Measurements from ENCODE around the gene NDUFS2.
A peak's percentile ranks its signal among the peaks of the same experiment; 100 is the strongest.

The NDUFS2 gene

GRCh38 chr1:161196521-161197451 is 5.4 kb upstream of the NDUFS2 start:
- Histone ChIP-seq H3K27ac (peak overlapping the region; percentile 87 to 93), H3K4me1 (peaks cover 3 to 50% (median 36%) of the 10 kb centered on the region in 4 donors), H3K36me3 (peaks cover 0 to 3% (median 0%) of the 10 kb centered on the region in 3 donors), H3K9me3 (no peaks in the 10 kb centered on the region), H3K27me3 (peaks cover 0 to 24% of the 10 kb centered on the region in 2 donors), H3K4me3 (peak overlapping the region; percentile 32 to 46)
- DNase-seq = peak in 1 of 2 donors; percentile 40
- no peak for TF ChIP-seq CTCF (IDR thresholded peaks at IDR 0.05)
- intact Hi-C loops (cut with DNase I; ENCODE audit: low total_unique reads) = no loop called here

DNA sequence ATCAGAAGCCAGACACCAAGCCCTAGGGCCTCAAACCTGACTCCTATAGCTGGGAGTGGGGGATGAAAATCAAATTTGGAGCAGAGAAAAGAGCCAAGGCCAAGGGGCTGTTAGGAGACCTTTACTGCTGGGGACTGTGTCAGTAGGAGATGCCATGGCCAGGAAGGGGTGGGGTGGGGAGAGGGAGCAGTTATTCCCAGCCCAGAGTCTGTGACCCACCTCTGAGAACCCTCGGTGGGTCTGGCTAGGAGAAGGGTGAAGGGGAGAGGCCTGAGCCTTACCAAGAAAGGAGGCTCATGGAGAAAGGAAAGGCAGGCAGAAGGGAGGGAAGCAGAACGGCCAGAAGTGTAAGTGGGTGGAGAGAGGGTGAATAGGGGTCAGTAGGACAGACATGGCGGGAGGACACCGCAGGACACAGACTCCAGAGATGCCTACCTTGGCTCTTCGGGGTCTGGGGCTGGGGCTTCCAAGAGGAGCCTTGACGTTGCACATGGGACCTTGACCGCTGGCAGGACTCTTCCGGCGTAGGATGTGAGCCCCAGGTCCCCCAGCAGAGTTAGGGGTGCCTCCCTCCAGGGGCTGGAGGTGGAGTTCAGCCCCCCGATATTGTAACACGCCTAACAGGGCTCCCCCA is 4.5 kb upstream of the NDUFS2 start:
- H3K4me3 ChIP-seq = peak overlapping the region; percentile 32 to 46
- no peak for DNase-seq
- H3K27me3 ChIP-seq = peaks cover 0 to 24% of the 10 kb centered on the region in 2 donors
- no peak for TF ChIP-seq CTCF (IDR thresholded peaks at IDR 0.05)
- intact Hi-C loops (cut with DNase I; ENCODE audit: low total_unique reads) = no loop called here
- no peaks in the 10 kb centered on the region for H3K36me3 ChIP-seq
- no peaks in the 10 kb centered on the region for H3K9me3 ChIP-seq
- H3K27ac ChIP-seq = peak overlapping the region; percentile 87 to 93
- H3K4me1 ChIP-seq = peaks cover 7 to 50% (median 36%) of the 10 kb centered on the region in 4 donors

DNA sequence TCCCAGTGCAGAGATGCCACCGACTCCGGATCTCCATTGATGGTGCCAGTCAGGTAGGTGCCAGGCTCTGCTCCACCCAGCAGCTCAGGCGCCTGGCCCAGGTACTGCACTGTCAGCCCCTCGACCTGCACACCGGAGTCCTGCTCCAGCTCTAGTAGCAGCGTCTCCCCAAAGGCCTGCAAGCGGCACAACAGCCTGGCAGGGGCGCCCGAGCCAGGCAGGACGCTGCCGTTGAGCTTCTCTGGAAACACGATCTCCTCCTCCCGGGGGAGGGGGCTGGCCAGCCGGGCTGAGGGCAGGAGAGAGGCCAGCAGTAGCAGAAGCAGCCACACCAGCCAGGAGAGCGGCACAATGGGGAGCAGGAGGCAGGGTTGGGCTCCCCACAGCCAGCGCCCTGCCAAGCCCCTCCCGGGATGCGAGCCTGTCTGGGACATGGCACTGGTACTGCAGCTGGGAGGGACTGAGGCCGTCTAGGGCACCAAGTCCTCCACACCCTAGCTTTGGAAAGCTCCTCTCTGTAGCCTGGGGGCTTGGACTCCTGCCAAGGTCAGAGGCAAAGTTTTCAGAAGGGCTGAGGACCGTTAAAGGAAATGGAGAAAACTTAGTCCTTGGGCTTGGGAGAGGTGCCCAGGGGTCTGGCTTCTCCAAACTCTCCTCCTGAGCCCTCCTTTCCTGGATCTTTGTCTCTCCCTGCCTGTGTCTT is 3.8 kb upstream of the NDUFS2 start:
- Histone ChIP-seq H3K4me1 (peaks cover 7 to 55% (median 42%) of the 10 kb centered on the region in 4 donors), H3K27ac (peak overlapping the region; percentile 87 to 93), H3K4me3 (peak overlapping the region; percentile 32 to 46)

DNA sequence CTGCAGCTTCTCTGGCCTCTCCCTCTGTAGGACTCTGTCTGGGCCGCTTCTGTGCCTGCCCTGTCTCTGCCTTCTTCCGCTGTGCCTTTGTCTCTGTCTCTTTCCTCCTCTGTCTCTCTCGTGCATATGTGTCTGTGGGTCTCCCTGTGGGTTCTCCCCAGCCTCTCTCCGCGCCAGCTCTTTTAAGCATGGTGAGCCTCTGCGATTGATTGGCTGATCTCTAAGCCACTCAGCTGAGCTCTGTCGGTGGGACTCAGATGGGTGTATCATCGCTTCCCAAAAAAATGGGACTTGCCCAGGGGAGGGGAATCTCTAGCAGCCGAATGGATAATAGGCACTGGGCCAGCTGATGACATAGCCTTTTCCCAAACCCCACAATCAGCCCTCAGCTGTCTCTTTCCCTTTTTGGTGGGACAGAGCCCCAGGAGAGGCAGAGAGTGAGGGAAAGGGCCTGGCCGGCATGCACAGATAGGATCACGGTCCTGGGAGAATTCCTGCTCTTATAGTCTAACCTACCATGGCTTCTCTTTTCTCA is 3.2 kb upstream of the NDUFS2 start, which contains the start of gene ADAMTS4:
Gene ADAMTS4 (minus strand): TSS at position 158 of the 535 bp plus-strand sequence. CDS start 427 bp downstream, outside the sequence.
- no peak for TF ChIP-seq CTCF (IDR thresholded peaks at IDR 0.05)
- H3K4me1 ChIP-seq = peaks cover 7 to 60% (median 47%) of the 10 kb centered on the region in 4 donors
- H3K27me3 ChIP-seq = peaks cover 0 to 24% of the 10 kb centered on the region in 2 donors
- peak; percentile 56 to 62 for DNase-seq
- intact Hi-C loops (cut with DNase I; ENCODE audit: low total_unique reads) = no loop called here
- H3K27ac ChIP-seq = peak within 1 kb of the TSS; percentile 87 to 93
- H3K4me3 ChIP-seq = peak within 1 kb of the TSS; percentile 32 to 46
- H3K9me3 ChIP-seq = no peaks in the 10 kb centered on the region
- H3K36me3 ChIP-seq = no peaks in the 10 kb centered on the region

More for the DNA sequence above, 3.8 kb upstream of the NDUFS2 start:
- DNase-seq = peak in 1 of 2 donors; percentile 75
- Histone ChIP-seq H3K27me3 (peaks cover 0 to 24% of the 10 kb centered on the region in 2 donors), H3K9me3 (no peaks in the 10 kb centered on the region), H3K36me3 (no peaks in the 10 kb centered on the region)
- no peak for TF ChIP-seq CTCF (IDR thresholded peaks at IDR 0.05)
- intact Hi-C loops (cut with DNase I; ENCODE audit: low total_unique reads) = no loop called here
